ENCODE measurements around the gene CHRNA3. TPM values are rescaled to one million over a fixed set of nuclear protein-coding genes. Genes with fewer than 3 reads are reported as not detected.

CHRNA3 gene
- total RNA-seq (2014; rRNA removed; shearing (Covaris generic)), result not detected in 2 replicates

GRCh38 chr15:78620527-78621421 is at the start of gene CHRNA3:
TSS of gene CHRNA3 (minus strand) at chr15:78620996. CDS start at chr15:78620794, 202 bp downstream.
- DNase-seq (ENCODE audit: low spot score), result no peak

- no peak for DNase-seq (ENCODE audit: low spot score)
Measured at GRCh38 chr15:78668987-78669386, 48.2 kb upstream of the CHRNA3 start.

- DNase-seq (ENCODE audit: low spot score), result no peak
Measured at GRCh38 chr15:78667578-78668236, 46.9 kb upstream of the CHRNA3 start.

GRCh38 chr15:78666010-78666409 is 45.2 kb upstream of the CHRNA3 start:
- DNase-seq (ENCODE audit: low spot score), result no peak

- DNase-seq (ENCODE audit: low spot score), result no peak
Measured at GRCh38 chr15:78663703-78664102, 42.9 kb upstream of the CHRNA3 start.

GRCh38 chr15:78662028-78662427 is 41.2 kb upstream of the CHRNA3 start:
- no peak for DNase-seq (ENCODE audit: low spot score)

- no peak for DNase-seq (ENCODE audit: low spot score)
Measured at GRCh38 chr15:78661001-78661400, 40.2 kb upstream of the CHRNA3 start.

GRCh38 chr15:78660584-78660983 is 39.8 kb upstream of the CHRNA3 start:
- no peak for DNase-seq (ENCODE audit: low spot score)

- no peak for DNase-seq (ENCODE audit: low spot score)
Measured at GRCh38 chr15:78658823-78659222, 38.0 kb upstream of the CHRNA3 start.

GRCh38 chr15:78654272-78654671 is 33.5 kb upstream of the CHRNA3 start:
- no peak for DNase-seq (ENCODE audit: low spot score)

- DNase-seq (ENCODE audit: low spot score), result no peak
Measured at GRCh38 chr15:78651930-78652615, 31.3 kb upstream of the CHRNA3 start.

- no peak for DNase-seq (ENCODE audit: low spot score)
Measured at GRCh38 chr15:78651007-78651406, 30.2 kb upstream of the CHRNA3 start.

GRCh38 chr15:78650022-78650421 is 29.2 kb upstream of the CHRNA3 start:
- no peak for DNase-seq (ENCODE audit: low spot score)

- no peak for DNase-seq (ENCODE audit: low spot score)
Measured at GRCh38 chr15:78645009-78645408, 24.2 kb upstream of the CHRNA3 start.

- no peak for DNase-seq (ENCODE audit: low spot score)
Measured at GRCh38 chr15:78642331-78642730, 21.5 kb upstream of the CHRNA3 start.

GRCh38 chr15:78641749-78642275 is 21.0 kb upstream of the CHRNA3 start:
- DNase-seq (ENCODE audit: low spot score), result no peak

GRCh38 chr15:78641102-78641748 is 20.4 kb upstream of the CHRNA3 start, which contains the start of gene CHRNB4:
TSS of gene CHRNB4 (minus strand) at chr15:78641210. CDS start at chr15:78641133, 77 bp downstream.
- DNase-seq (ENCODE audit: low spot score), result no peak

GRCh38 chr15:78640527-78641101 is 19.8 kb upstream of the CHRNA3 start:
- DNase-seq (ENCODE audit: low spot score), result no peak

- peak; percentile 92 for DNase-seq (ENCODE audit: low spot score)
Measured at GRCh38 chr15:78638658-78639314, 18.0 kb upstream of the CHRNA3 start.

GRCh38 chr15:78637776-78638435 is 17.1 kb upstream of the CHRNA3 start:
- DNase-seq (ENCODE audit: low spot score), result no peak

Measured in HT-29 (cell line).